Measurements from ENCODE around the gene POLR1A.

- TF ChIP-seq CTCF (conservative IDR thresholded peaks at IDR 0.05) = no peak
- no peak for TF ChIP-seq EZH2 (IDR thresholded peaks at IDR 0.05; ENCODE audit: low read depth)
Measured at GRCh38 chr2:86123328-86123925, 17.7 kb upstream of the POLR1A start.

Data from PC-9 (cell line).